ENCODE results near the gene PIK3R5.

The PIK3R5 gene

DNA sequence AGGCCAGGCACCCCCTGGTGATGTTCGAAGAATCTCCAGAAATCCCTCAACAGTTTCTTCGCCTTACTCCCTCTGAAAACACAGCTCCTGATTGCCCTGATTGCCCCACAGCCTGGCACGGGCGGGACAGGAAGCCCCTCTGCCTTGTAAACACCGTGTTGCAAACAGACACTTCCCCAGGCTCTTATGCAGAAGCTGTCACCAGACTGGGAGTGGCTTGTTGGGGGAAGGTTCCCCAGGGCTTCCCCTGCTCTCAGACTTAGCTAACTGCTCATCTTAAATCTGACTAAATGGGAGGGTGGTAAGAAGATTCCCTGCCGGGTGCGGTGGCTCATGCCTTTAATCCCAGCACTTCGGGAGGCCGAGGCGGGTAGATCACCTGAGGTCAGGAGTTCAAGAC lies 11.2 kb downstream of the PIK3R5 start:
- Histone ChIP-seq H3K27me3 (replicated peaks; ENCODE audit: control insufficient read depth, insufficient read depth, low read length) (no peaks in the 10 kb centered on the region), H3K4me3 (replicated peaks; ENCODE audit: low read depth, low read length) (no peak overlapping the region; the same call in 1 of the 2 replicates), H3K36me3 (ENCODE audit: control insufficient read depth, insufficient read depth, low read length) (peaks cover 1% of the 10 kb centered on the region)
- DNase-seq (ENCODE audit: extremely low read depth, insufficient read length), result peak; percentile 68
- TF ChIP-seq, protein P1, sequence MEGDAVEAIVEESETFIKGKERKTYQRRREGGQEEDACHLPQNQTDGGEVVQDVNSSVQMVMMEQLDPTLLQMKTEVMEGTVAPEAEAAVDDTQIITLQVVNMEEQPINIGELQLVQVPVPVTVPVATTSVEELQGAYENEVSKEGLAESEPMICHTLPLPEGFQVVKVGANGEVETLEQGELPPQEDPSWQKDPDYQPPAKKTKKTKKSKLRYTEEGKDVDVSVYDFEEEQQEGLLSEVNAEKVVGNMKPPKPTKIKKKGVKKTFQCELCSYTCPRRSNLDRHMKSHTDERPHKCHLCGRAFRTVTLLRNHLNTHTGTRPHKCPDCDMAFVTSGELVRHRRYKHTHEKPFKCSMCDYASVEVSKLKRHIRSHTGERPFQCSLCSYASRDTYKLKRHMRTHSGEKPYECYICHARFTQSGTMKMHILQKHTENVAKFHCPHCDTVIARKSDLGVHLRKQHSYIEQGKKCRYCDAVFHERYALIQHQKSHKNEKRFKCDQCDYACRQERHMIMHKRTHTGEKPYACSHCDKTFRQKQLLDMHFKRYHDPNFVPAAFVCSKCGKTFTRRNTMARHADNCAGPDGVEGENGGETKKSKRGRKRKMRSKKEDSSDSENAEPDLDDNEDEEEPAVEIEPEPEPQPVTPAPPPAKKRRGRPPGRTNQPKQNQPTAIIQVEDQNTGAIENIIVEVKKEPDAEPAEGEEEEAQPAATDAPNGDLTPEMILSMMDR (IDR thresholded peaks at IDR 0.05; ENCODE audit: insufficient read depth, low read length, poor library complexity, severe bottlenecking), result no peak

DNA sequence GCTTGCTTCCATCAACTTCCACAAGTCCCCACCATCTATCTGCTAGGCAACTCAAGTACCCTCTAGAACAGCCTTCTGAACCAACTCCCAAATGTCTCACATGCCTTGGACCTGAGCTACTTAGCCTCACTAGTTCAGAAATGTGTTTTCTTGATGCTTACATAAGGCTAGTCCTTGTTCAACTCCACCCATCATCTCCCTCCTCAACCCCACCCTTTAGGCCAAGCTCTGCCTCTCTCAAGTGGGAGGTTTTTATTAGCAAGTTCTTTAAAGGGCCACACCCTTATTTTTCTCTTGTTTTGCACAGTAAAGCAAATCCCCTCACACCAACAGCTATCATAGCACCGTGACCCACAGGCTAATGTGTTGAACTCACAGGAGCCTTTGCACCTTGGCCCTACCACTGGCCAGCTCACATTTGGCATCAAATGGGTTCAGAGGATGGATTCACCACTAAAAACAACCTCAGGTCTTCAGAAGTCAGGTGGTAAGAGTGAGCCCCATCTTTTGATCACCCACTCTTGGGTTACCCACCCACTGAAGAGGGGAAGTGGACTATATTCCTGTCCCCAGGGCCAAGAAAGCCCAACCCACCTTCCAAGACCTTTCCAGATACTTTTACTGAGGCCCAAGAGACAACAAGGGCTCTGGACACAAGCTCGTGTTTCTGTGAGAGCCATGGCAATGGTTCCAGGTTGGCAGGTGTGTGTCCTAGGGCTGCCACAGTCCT lies 12.2 kb downstream of the PIK3R5 start:
- no peaks in the 10 kb centered on the region; the same call in none of the 2 replicates for H3K36me3 ChIP-seq (ENCODE audit: control insufficient read depth, insufficient read depth, low read length)
- no peak overlapping the region for H3K4me3 ChIP-seq (replicated peaks; ENCODE audit: low read depth, low read length)
- TF ChIP-seq, protein P1 (IDR thresholded peaks at IDR 0.05; ENCODE audit: insufficient read depth, low read length, poor library complexity, severe bottlenecking), result no peak
- no peaks in the 10 kb centered on the region for H3K27me3 ChIP-seq (replicated peaks; ENCODE audit: control insufficient read depth, insufficient read depth, low read length)
- no peak for DNase-seq (ENCODE audit: extremely low read depth, insufficient read length)

GRCh38 chr17:8952191-8952590 lies 13.3 kb downstream of the PIK3R5 start:
- Histone ChIP-seq H3K36me3 (ENCODE audit: control insufficient read depth, insufficient read depth, low read length) (no peaks in the 10 kb centered on the region; the same call in 1 of the 2 replicates), H3K27me3 (replicated peaks; ENCODE audit: control insufficient read depth, insufficient read depth, low read length) (no peaks in the 10 kb centered on the region), H3K4me3 (replicated peaks; ENCODE audit: low read depth, low read length) (no peak overlapping the region)
- DNase-seq (ENCODE audit: extremely low read depth, insufficient read length), result no peak
- TF ChIP-seq, protein P1 (IDR thresholded peaks at IDR 0.05; ENCODE audit: insufficient read depth, low read length, poor library complexity, severe bottlenecking), result no peak

GRCh38 chr17:8951206-8951605 lies 14.3 kb downstream of the PIK3R5 start:
- Histone ChIP-seq H3K4me3 (replicated peaks; ENCODE audit: low read depth, low read length) (no peak overlapping the region), H3K36me3 (ENCODE audit: control insufficient read depth, insufficient read depth, low read length) (no peaks in the 10 kb centered on the region; the same call in 1 of the 2 replicates), H3K27me3 (replicated peaks; ENCODE audit: control insufficient read depth, insufficient read depth, low read length) (no peaks in the 10 kb centered on the region)
- DNase-seq (ENCODE audit: extremely low read depth, insufficient read length), result no peak
- TF ChIP-seq, protein P1 (IDR thresholded peaks at IDR 0.05; ENCODE audit: insufficient read depth, low read length, poor library complexity, severe bottlenecking), result no peak

- TF ChIP-seq, protein P1 (IDR thresholded peaks at IDR 0.05; ENCODE audit: insufficient read depth, low read length, poor library complexity, severe bottlenecking), result no peak
- Histone ChIP-seq H3K36me3 (ENCODE audit: control insufficient read depth, insufficient read depth, low read length) (peaks cover 6% of the 10 kb centered on the region), H3K27me3 (replicated peaks; ENCODE audit: control insufficient read depth, insufficient read depth, low read length) (no peaks in the 10 kb centered on the region), H3K4me3 (replicated peaks; ENCODE audit: low read depth, low read length) (peak overlapping the region; percentile 46)
- peak; percentile 56 for DNase-seq (ENCODE audit: extremely low read depth, insufficient read length)
These were observed 16.3 kb downstream of the PIK3R5 start for GRCh38 chr17:8949061-8949661.
